ENCODE results near the gene PTPN18.

Gene PTPN18

DNA sequence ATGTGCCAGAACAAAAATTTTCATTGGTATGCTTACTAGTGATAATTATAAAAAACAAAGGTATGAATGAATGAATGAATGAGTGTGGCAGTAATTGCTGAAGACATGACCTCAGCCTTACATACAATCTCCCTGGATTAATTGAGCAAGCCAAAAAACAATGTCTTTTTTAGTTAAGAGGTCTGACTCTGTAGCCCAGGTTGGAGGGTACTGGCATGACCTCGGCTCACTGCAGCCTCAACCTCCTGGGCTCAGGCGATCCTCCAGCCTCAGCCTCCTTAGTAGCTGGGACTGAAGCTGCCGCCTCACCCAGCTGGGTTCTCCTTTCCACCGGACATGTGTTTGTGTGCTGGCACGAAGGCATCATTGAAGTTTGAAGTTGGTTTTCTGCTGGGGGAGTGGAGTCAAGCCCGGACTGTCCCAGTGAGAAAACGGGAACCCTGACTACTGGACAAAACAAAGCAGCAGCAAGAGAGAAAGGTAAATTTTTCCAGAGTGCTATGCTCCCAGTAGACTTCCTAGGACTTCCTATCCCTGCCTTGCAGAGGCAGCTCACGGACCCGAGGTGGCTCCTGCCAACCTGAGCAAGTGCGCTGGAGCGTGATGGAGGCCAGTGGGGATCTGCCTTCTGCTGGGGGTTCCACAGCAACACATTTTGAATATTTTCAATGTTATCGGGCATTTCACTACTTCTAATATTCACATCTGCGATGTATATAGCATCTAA is 19.5 kb upstream of the PTPN18 start:
- no peak overlapping the region for H3K4me3 ChIP-seq (ENCODE audit: low read depth, low read length)

DNA sequence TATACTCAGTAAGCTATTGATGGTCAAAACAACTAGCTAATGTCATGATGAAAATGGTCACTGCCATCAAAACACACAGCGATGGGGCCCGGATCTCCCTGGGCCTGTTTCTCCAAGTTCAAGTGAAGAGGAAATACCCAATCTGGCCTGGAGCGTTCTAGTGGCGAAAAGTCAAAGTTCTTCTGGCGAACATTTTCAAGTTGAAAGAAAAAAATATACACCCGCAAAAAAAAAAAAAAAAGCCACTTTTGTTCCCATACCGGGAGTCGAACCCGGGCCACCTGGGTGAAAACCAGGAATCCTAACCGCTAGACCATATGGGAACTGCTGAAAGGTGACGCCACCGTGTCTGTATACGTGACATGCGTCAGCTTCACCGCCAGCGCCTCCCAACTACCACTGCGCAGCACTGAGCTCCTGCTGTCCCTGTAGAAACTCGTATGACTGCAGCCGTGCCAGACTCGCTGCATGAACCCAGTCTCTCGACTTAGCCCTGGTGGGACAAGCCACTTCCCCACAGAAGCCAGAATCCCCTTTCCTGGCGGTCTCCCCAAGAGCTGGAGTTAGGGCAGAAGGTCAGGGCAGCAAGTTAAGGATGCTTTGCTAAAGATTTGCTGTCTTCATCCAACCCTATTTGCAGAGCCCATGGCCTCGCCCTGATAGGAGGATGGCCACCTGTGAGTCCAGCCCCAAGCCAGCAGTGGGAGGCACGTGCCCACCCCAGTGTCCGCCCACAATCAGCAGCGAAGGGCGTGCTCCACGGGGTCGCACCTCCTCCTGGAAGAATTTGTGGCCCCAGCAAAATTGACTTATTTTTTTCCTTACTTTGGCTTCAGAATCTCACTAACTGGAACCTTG is 18.8 kb upstream of the PTPN18 start:
- H3K4me3 ChIP-seq (ENCODE audit: low read depth, low read length): no peak overlapping the region
- TF ChIP-seq CTCF (IDR thresholded peaks at IDR 0.05; ENCODE audit: borderline replicate concordance, insufficient read depth, low read depth, low read length): no peak

More for the DNA sequence above, 19.5 kb upstream of the PTPN18 start:
- TF ChIP-seq CTCF (IDR thresholded peaks at IDR 0.05; ENCODE audit: borderline replicate concordance, insufficient read depth, low read depth, low read length): no peak

GRCh38 chr2:130337735-130338325 is 18.0 kb upstream of the PTPN18 start:
- TF ChIP-seq CTCF (IDR thresholded peaks at IDR 0.05; ENCODE audit: borderline replicate concordance, insufficient read depth, low read depth, low read length): no peak
- no peak overlapping the region for H3K4me3 ChIP-seq (ENCODE audit: low read depth, low read length)

GRCh38 chr2:130338793-130339345 is 17.0 kb upstream of the PTPN18 start:
- no peak overlapping the region for H3K4me3 ChIP-seq (ENCODE audit: low read depth, low read length)
- no peak for TF ChIP-seq CTCF (IDR thresholded peaks at IDR 0.05; ENCODE audit: borderline replicate concordance, insufficient read depth, low read depth, low read length)

DNA sequence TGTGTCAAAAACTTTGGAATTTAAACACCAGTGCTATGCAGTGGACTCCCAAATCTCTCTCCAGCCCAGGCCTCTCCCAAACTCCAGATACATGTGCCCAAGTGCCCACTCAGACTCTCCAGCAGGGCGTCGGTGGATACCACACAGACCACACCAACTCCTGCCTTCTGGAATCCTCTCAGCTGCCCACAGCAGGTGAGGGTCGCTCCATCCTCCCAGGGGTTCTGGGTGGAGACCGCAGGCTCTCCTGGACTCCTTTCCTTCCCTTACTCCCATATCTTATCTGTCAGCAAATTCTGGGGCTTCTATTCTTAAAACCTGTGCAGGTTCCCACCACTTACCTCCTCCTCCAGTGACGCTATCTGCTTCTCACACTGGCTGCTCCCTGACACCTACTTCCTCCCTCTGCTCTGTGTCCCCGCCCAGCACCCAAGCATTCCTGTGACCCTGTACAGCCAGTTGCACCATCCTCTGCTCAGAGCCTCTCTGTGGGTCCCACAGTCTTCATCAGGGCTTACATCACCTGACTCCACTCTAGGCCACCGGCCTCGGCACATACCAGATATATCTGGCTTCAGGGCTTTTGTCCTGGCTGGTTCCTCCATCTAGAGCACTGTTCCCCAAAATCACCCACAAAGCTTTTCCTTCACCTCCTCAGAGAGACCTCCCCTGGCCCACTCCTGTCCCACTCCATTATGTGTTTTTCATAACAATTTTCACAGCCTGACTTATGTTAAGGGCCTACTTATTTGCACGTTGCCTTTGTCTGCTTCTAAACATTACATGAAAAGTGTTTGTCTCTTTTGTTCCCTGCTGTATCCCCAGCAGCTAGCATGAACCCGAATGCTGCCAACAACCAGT is 15.7 kb upstream of the PTPN18 start:
- H3K4me3 ChIP-seq (ENCODE audit: low read depth, low read length): no peak overlapping the region
- no peak for TF ChIP-seq CTCF (IDR thresholded peaks at IDR 0.05; ENCODE audit: borderline replicate concordance, insufficient read depth, low read depth, low read length)

DNA sequence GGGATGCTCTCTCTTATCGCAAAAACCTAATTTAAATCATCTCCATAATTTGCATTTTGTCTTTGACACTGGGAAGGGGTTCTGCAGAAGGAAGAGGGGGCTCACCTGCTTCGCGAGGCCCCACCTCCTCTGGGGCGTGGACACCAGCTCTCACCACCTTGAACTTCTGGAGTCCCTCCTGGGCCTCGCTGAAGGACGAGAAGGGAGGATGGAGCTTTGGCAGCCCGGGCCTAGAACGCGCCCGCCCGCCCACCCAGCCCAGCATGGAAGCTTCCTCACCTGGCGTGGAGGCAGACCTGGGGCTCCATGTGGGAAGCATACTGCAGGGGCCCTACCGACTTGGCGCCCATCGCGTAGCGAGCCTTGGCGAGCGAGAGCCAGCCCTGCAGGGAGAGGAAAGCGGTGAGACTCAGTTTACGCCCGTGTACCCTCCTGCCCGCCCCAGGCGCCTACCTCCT is 14.3 kb upstream of the PTPN18 start:
- H3K4me3 ChIP-seq (ENCODE audit: low read depth, low read length): peak overlapping the region; percentile 74
- no peak for TF ChIP-seq CTCF (IDR thresholded peaks at IDR 0.05; ENCODE audit: borderline replicate concordance, insufficient read depth, low read depth, low read length)
